K562 (cell line): ENCODE measurements around the gene TSSK6. TPM values are rescaled to one million over a fixed set of nuclear protein-coding genes. Genes with fewer than 3 reads are reported as not detected.

Experiments
- ATAC-seq: fragments of 200-7000 bp; cut with Tn5 transposase; 3 replicates; pipeline ENCODE4 v1.9.1; 2020; ENCODE audit warnings: moderate library complexity
- BruUV-seq: library from RNA; stranded (reverse); fragments of 400-500 nt; replicated peaks from 2 replicates; lab custom pipeline; 2021; lab: Mats Ljungman, UMichigan
- CTCF ChIA-PET: fragments of 300-600 bp; formaldehyde crosslinking; extraction: SDS; loops from one replicate; lab custom pipeline; 2021; ENCODE audit warnings: low intra/inter-chr PET ratio; lab: Yijun Ruan, JAX
- POLR2A ChIA-PET: fragments of 300-600, 350-650 bp; sonication (Branson Sonifier 250); formaldehyde crosslinking; extraction: SDS; loops from one replicate; lab custom pipeline; 2021; ENCODE audit warnings: antibody characterized with exemption, inconsistent platforms; lab: Yijun Ruan, JAX
- DNase-seq, 4 experiments: peaks; one replicate each; pipeline versions ENCODE4 v3.0.0 to v3.0.0-alpha.2; 2011 to 2018; ENCODE audit warnings: low spot score in 3 of 4, mixed read lengths in 3 of 4; ENCODE audit errors: extremely low read depth in 1 of 4
- FAIRE-seq: peaks from 2 replicates; lab custom pipeline; 2011; peaks lifted over from hg19 to GRCh38; lab: Jason Lieb, UNC
- H2AFZ ChIP-seq: 2 replicates; pipeline ENCODE4 v1.6.0; 2011; ENCODE audit warnings: low read depth, low read length, control low read depth, inconsistent platforms
- H3K27ac ChIP-seq: fragments of 200-600 bp; 3 replicates; pipeline ENCODE4 v1.8.0; 2011; ENCODE audit warnings: low read depth, mild to moderate bottlenecking, control low read depth, inconsistent platforms, low read length, moderate library complexity, mixed read lengths; ENCODE audit errors: extremely low read depth
- H3K27me3 ChIP-seq, 2 experiments: fragments of 300-600 bp in 1 of 2; 2 replicates in 1 of 2; 3 replicates in 1 of 2; pipeline versions ENCODE4 v1.6.0 to v1.8.0; 2011; ENCODE audit warnings: inconsistent platforms in 2 of 2, low read length in 2 of 2, mild to moderate bottlenecking in 1 of 2, mixed read lengths in 1 of 2, moderate library complexity in 1 of 2; ENCODE audit not compliant: control insufficient read depth in 2 of 2, insufficient read depth in 2 of 2
- H3K36me3 ChIP-seq: fragments of 300-600 bp; 3 replicates; pipeline ENCODE4 v1.8.0; 2011; ENCODE audit warnings: mild to moderate bottlenecking, low read length, inconsistent platforms; ENCODE audit not compliant: control insufficient read depth, insufficient read depth
- H3K4me1 ChIP-seq, 2 experiments: fragments of 200-600 bp in 1 of 2; replicated peaks in 1 of 2; 2 replicates in 1 of 2; 3 replicates in 1 of 2; pipeline versions ENCODE4 v1.5.1 to v1.8.0; 2011; ENCODE audit warnings: inconsistent platforms in 2 of 2, low read length in 2 of 2, mild to moderate bottlenecking in 1 of 2, mixed read lengths in 1 of 2, moderate library complexity in 1 of 2; ENCODE audit not compliant: control insufficient read depth in 2 of 2, insufficient read depth in 2 of 2
- H3K4me2 ChIP-seq: 2 replicates; pipeline ENCODE4 v1.6.1; 2011; ENCODE audit warnings: low read length, control low read depth, inconsistent platforms, mixed read lengths; ENCODE audit not compliant: insufficient read depth
- H3K4me3 ChIP-seq: fragments of 200-600 bp; sonication (generic), shearing (Covaris generic); 2 replicates; pipeline ENCODE4 v1.5.1; 2016; ENCODE audit warnings: control low read depth, inconsistent platforms
- H3K79me2 ChIP-seq: fragments of 200-600 bp; 3 replicates; pipeline ENCODE4 v1.8.0; 2011; ENCODE audit warnings: low read length, inconsistent platforms; ENCODE audit not compliant: control insufficient read depth, insufficient read depth
- H3K9ac ChIP-seq, 2 experiments: 2 replicates each; pipeline versions ENCODE4 v1.6.0 to v1.6.1; 2011; ENCODE audit warnings: low read depth in 2 of 2, low read length in 2 of 2, control low read depth in 1 of 2, inconsistent platforms in 1 of 2, mild to moderate bottlenecking in 1 of 2, mixed read lengths in 1 of 2; ENCODE audit not compliant: insufficient read depth in 1 of 2
- H3K9me1 ChIP-seq: one replicate; pipeline ENCODE4 v1.6.0; 2011; ENCODE audit warnings: inconsistent platforms, mild to moderate bottlenecking, low read length, moderate library complexity; ENCODE audit not compliant: control insufficient read depth, insufficient read depth
- H3K9me3 ChIP-seq: replicated peaks from 2 replicates; pipeline ENCODE4 v1.5.1; 2011; ENCODE audit warnings: low read depth, low read length, inconsistent platforms; ENCODE audit not compliant: control insufficient read depth, insufficient read depth
- H4K20me1 ChIP-seq: replicated peaks from 2 replicates; pipeline ENCODE4 v1.6.1; 2011; ENCODE audit warnings: low read length, inconsistent platforms, mixed read lengths; ENCODE audit not compliant: control insufficient read depth, insufficient read depth
- MCM2 ChIP-seq: fragments of 450-650 bp; IDR thresholded peaks from 2 replicates; pipeline ENCODE4 v1.6.1; 2017; ENCODE audit warnings: low read depth, mild to moderate bottlenecking
- NR3C1 ChIP-seq: sonication (generic); formaldehyde crosslinking; IDR thresholded peaks from 2 replicates; pipeline ENCODE4 v1.8.1; 2022; ENCODE audit warnings: missing genetic modification reagents
- POLR2AphosphoS5 ChIP-seq: IDR thresholded peaks from 2 replicates; pipeline ENCODE4 v1.6.1; 2011; ENCODE audit warnings: mild to moderate bottlenecking, low read depth, low read length, moderate library complexity; ENCODE audit not compliant: control insufficient read depth, insufficient read depth
- POLR2G ChIP-seq: fragments of 200-400 bp; formaldehyde crosslinking; IDR thresholded peaks from 2 replicates; pipeline ENCODE4 v1.6.1; 2017; ENCODE audit warnings: low read depth, mild to moderate bottlenecking, antibody characterized with exemption, low read length, moderate library complexity
- RBM22 ChIP-seq: fragments of 200-400 bp; formaldehyde crosslinking; IDR thresholded peaks from 2 replicates; pipeline ENCODE4 v1.6.1; 2018; ENCODE audit warnings: low read length, low read depth; ENCODE audit not compliant: poor library complexity, severe bottlenecking
- TRIM24 ChIP-seq, 2 experiments: fragments of 450-650 bp; IDR thresholded peaks; 2 replicates each; pipeline ENCODE4 v1.6.1; 2016
- ZBED1 ChIP-seq: IDR thresholded peaks from 2 replicates; pipeline ENCODE4 v1.6.1; 2014
- ZC3H8 ChIP-seq: fragments of 450-650 bp; IDR thresholded peaks from 2 replicates; pipeline ENCODE4 v1.6.1; 2017
- ZNF146 ChIP-seq: IDR thresholded peaks from one replicate; pipeline ENCODE4 v1.6.1; 2018; ENCODE audit warnings: missing compliant biosample characterization; ENCODE audit not compliant: unreplicated experiment
- ZNF253 ChIP-seq: fragments of 250-450 bp; sonication (Bioruptor Pico); conservative IDR thresholded peaks from 2 replicates; pipeline ENCODE4 v1.6.1; 2021; ENCODE audit warnings: mild to moderate bottlenecking
- WGBS: fragments of 100-300 bp; shearing (Covaris generic); methylation state at CpG from one replicate; pipeline ENCODE4 v1.1.6; 2016; ENCODE audit warnings: low coverage, mixed read lengths; ENCODE audit not compliant: insufficient coverage; ENCODE audit errors: missing lambda C conversion rate; 5-methylcytosine and 5-hydroxymethylcytosine counted together
- in situ Hi-C: fragments of 300-500 bp; cut with MboI; formaldehyde crosslinking; loops from 4 replicates; pipeline ENCODE4 v1.15.0; 2018; ENCODE audit warnings: inconsistent platforms, mixed read lengths
- intact Hi-C: fragments of 100-400 bp; cut with micrococcal nuclease; formaldehyde crosslinking; loops from 2 replicates; pipeline ENCODE4 v1.14.2; 2022
- polyA plus RNA-seq, 8 experiments: library from polyadenylated mRNA; depleted of rRNA in 4 of 8; stranded (reverse) in 5 of 8; unstranded in 3 of 8; fragments of >200 nt; fragmentation: Nextera tagmentation in 2 of 8; fragmentation: Illumina TruSeq in 1 of 8; extraction: Ambion mirVana in 2 of 8; extraction: Trizol in 1 of 8; gene quantifications; 2 replicates each; pipeline versions ENCODE4 v1.2.1 to v1.2.3, GENCODE V29; 2011 to 2014; ENCODE audit warnings: inconsistent platforms in 1 of 8, missing spikeins in 1 of 8
- total RNA-seq, 7 experiments: library from RNA; depleted of rRNA in 6 of 7; stranded (reverse); fragments of >200 nt in 6 of 7; fragmentation: Illumina TruSeq in 2 of 7; extraction: Trizol in 2 of 7; gene quantifications; 2 replicates each; pipeline versions ENCODE4 v1.2.1 to v1.2.3, GENCODE V29; 2011 to 2021; ENCODE audit warnings: low replicate concordance in 1 of 7
- TF ChIP-seq, protein P1 (sequence below): sonication (generic); formaldehyde crosslinking; IDR thresholded peaks from 2 replicates; pipeline ENCODE4 v1.5.0; 2020; ENCODE audit warnings: missing genetic modification reagents
- TF ChIP-seq, protein P2 (sequence below): fragments of 450-650 bp; IDR thresholded peaks from 2 replicates; pipeline ENCODE4 v1.7.0; 2016; ENCODE audit warnings: borderline replicate concordance

TSSK6 gene
- total and polyA plus RNA-seq, 9 of the 15 experiments (the other 6 are each of a cell fraction or from before 2014, with no cell fraction given), result 0.21 to 2.6 (median 1.5) TPM; not detected in 3

DNA sequence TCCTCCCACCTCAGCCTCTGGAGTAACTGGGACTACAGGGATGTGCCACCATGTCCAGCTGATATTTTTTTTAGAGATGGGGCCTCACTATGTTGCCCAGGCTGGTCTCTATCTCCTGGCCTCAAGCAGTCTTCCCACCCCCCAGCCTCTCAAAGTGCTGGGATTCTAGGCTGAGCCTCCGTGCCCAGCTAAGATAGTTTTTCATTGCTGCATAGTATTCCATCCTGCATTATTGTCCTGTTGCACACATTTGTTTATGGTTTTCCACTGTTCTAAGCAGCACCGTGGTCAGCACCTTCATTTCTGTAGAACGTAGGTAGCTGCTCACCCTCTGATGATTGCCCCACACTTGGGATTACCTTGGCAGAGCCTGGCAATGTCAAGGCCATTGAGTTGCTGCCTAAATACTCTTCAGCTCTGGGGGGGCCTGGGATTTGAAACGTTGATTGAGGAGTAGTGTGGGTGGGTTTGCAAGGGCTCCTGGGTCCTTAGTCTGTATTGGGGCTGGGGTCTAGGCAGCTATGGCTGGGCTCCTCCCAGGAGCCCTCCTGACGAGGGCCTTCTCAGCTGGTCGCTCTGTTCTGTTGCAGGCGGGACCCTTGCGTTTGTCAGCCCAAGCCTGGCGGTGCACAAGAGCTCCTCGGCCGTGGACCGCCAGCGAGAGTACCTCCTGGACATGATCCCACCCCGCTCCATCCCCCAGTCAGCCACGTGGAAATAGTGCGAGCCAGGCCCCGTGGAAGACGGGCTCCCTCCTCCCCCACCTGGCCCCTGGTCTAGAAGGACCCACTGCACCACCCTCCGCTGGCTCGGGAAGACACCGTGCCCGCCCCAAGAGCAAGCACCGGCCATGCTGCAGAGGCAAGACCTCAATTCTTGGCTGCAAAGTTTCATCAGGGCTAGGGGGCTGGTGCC lies 10.3 kb downstream of the TSSK6 start:
- ChIA-PET POLR2A (interaction anchor here (0.6 kb wide), 1 partner anchor 1775 kb away, joined by 3 read pairs; no protein-coding TSS in a partner anchor), CTCF (no interaction called here)
- ATAC-seq, result no peak
- Histone ChIP-seq H3K4me2 (no peak overlapping the region), H3K9me3 (no peaks in the 10 kb centered on the region), H2AFZ (no peak overlapping the region), H3K9ac (no peak overlapping the region), H3K4me3 (no peak overlapping the region), H3K36me3 (peaks cover 76% of the 10 kb centered on the region; the same call in 2 of the 3 replicates), H3K27ac (no peak overlapping the region; the same call in 2 of the 3 replicates), H3K9me1 (no peaks in the 10 kb centered on the region), H4K20me1 (no peaks in the 10 kb centered on the region), H3K27me3 (no peaks in the 10 kb centered on the region), H3K4me1 (peaks cover 0 to 18% of the 10 kb centered on the region in 2 experiments; a peak in 1 of 5 replicates), H3K79me2 (no peaks in the 10 kb centered on the region)
- WGBS, result 92% methylated on average over 21 of the region's 23 CpGs
- no TSS peak for BruUV-seq
- no peak for FAIRE-seq
- DNase-seq, result no peak
- no peak for TF ChIP-seq TRIM24 (IDR thresholded peaks at IDR 0.05)
- TF ChIP-seq POLR2G, result peak; percentile 44
- TF ChIP-seq ZNF253 (CRISPR knock-in tag), result no peak
- TF ChIP-seq RBM22, result peak; percentile 83
- TF ChIP-seq, protein P1, sequence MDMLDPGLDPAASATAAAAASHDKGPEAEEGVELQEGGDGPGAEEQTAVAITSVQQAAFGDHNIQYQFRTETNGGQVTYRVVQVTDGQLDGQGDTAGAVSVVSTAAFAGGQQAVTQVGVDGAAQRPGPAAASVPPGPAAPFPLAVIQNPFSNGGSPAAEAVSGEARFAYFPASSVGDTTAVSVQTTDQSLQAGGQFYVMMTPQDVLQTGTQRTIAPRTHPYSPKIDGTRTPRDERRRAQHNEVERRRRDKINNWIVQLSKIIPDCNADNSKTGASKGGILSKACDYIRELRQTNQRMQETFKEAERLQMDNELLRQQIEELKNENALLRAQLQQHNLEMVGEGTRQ (CRISPR knock-in tag), result no peak
- TF ChIP-seq NR3C1 (CRISPR knock-in tag), result no peak
- TF ChIP-seq ZNF146 (CRISPR knock-in tag), result peak; percentile 74
- TF ChIP-seq MCM2, result no peak
- TF ChIP-seq, protein P2, sequence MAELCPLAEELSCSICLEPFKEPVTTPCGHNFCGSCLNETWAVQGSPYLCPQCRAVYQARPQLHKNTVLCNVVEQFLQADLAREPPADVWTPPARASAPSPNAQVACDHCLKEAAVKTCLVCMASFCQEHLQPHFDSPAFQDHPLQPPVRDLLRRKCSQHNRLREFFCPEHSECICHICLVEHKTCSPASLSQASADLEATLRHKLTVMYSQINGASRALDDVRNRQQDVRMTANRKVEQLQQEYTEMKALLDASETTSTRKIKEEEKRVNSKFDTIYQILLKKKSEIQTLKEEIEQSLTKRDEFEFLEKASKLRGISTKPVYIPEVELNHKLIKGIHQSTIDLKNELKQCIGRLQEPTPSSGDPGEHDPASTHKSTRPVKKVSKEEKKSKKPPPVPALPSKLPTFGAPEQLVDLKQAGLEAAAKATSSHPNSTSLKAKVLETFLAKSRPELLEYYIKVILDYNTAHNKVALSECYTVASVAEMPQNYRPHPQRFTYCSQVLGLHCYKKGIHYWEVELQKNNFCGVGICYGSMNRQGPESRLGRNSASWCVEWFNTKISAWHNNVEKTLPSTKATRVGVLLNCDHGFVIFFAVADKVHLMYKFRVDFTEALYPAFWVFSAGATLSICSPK, result no peak
- TF ChIP-seq POLR2AphosphoS5, result peak; percentile 27; the same call in 1 of the 2 replicates
- no peak for TF ChIP-seq ZC3H8
- TF ChIP-seq ZBED1, result no peak
- in situ Hi-C loops (no loop called here), intact Hi-C loops (no loop called here)
